Raji (cell line): ENCODE results near the gene KCNJ14.

Source experiments
- POLR2A ChIP-seq: IDR thresholded peaks from 2 replicates; pipeline ENCODE4 v1.6.1; 2011; ENCODE audit warnings: low read depth, low read length, control low read depth; ENCODE audit not compliant: insufficient read depth

KCNJ14 gene

GRCh38 chr19:48442116-48443035 lies 13.0 kb upstream of the KCNJ14 start:
- no peak for TF ChIP-seq POLR2A

- TF ChIP-seq POLR2A, result no peak
Measured at GRCh38 chr19:48443256-48443655, 12.1 kb upstream of the KCNJ14 start.

- TF ChIP-seq POLR2A, result no peak
Measured at GRCh38 chr19:48443731-48444128, 11.6 kb upstream of the KCNJ14 start.

- no peak for TF ChIP-seq POLR2A
Measured at GRCh38 chr19:48444129-48444935, 11.0 kb upstream of the KCNJ14 start.

- TF ChIP-seq POLR2A, result no peak
Measured at GRCh38 chr19:48444936-48445200, 10.5 kb upstream of the KCNJ14 start.

- TF ChIP-seq POLR2A, result no peak
Measured at GRCh38 chr19:48445256-48445605, 10.1 kb upstream of the KCNJ14 start.

- peak; percentile 86 for TF ChIP-seq POLR2A
Measured at GRCh38 chr19:48445606-48446481, 9.5 kb upstream of the KCNJ14 start, which contains the start of gene GRWD1. Gene GRWD1 (plus strand): TSS chr19:48445983. CDS start chr19:48446006, 23 bp downstream.

GRCh38 chr19:48446579-48446978 lies 8.8 kb upstream of the KCNJ14 start:
- TF ChIP-seq POLR2A, result no peak

GRCh38 chr19:48448563-48448962 lies 6.8 kb upstream of the KCNJ14 start:
- TF ChIP-seq POLR2A, result no peak

- no peak for TF ChIP-seq POLR2A
Measured at GRCh38 chr19:48450441-48450840, 4.9 kb upstream of the KCNJ14 start.

GRCh38 chr19:48450863-48451262 lies 4.5 kb upstream of the KCNJ14 start:
- TF ChIP-seq POLR2A, result no peak

- no peak for TF ChIP-seq POLR2A
Measured at GRCh38 chr19:48451624-48452023, 3.8 kb upstream of the KCNJ14 start.

- TF ChIP-seq POLR2A, result no peak
Measured at GRCh38 chr19:48452289-48453190, 2.8 kb upstream of the KCNJ14 start.

- TF ChIP-seq POLR2A, result no peak
Measured at GRCh38 chr19:48454150-48454730, 1.1 kb upstream of the KCNJ14 start.
